Stimulated activated CD4-positive, alpha-beta T cell treated with anti-CD3 and anti-CD28 coated beads, Interleukin-4, amount 100 ng/mL, for 1 hour (primary cell): Measurements from ENCODE around the gene SLC12A7.

ENCODE experiments used
- DNase-seq: peaks from one replicate; pipeline ENCODE4 v3.0.0-alpha.2; 2020

SLC12A7 gene

GRCh38 chr5:1077026-1077425 lies 34.8 kb downstream of the SLC12A7 start:
- DNase-seq = no peak

DNA sequence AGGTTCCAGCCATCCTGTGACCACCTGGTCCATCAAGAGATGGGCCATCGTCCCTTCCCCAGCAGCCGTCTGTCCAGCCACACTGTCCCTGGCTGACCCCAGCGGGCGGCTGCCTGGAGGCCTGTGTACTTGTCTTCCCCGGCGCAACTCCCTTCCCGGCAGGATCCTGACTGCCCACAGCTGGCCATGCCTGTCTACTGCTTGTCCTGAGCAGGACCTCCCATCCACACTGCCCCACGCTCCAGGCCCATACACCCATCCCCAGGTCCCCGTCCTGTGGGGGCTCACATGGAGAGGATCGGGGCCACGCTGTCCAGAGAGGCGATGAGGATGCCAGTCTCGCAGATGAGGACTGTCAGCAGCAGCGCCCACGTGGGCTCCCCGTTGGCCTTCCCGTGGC lies 35.5 kb downstream of the SLC12A7 start:
- no peak for DNase-seq

- DNase-seq = no peak
Measured at GRCh38 chr5:1075931-1076330, 35.9 kb downstream of the SLC12A7 start.

DNA sequence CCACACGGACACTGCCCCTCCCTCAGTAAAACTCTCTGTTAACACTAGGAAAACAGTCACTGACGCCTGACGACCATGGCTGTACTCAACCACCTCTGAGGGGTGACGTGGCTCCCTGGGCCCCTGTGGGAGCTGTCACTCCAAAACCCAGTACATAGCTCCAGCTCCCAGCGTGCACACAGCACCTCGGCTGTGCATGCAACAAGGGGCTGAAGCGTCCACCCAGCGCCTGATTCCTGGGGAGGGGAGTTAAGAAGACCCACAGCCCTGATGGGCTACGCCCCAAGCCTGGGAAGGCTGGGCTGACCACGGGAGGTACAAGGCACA lies 36.3 kb downstream of the SLC12A7 start:
- DNase-seq = no peak

DNA sequence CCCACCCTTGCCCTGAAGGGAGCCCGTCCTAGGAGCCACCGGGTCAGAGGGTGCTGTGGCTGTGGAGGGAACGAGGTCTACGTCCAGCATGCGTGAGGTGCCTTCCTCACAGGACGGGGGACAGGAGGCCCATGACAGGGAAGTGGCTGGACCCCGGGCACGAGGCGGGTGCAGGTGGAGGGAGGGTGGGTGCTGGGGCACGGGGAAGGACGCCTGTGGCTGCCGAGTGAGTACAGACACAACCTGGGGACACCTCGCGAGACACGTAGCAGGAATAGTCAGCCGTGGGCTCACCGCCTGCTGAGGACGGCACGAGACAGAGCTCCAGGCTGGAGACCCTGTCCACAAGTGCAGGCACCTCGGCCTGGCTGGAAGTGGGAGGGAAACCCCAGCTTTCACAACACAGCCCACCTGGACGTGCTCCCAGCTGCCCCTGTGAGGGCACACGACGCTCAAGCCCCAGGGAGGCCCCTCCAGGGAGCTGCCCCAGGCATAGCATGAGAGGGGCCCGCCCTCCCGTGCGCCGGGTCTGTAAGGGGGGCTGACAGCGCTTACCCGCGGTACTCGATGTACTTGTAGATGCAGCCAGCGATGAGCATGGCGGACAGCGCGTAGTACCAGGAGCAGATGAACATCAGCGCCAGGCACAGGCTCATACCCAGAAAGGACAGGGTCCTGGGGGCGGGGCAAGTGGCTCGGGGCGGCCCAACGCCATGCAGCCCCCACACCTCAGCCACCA lies 36.9 kb downstream of the SLC12A7 start:
- DNase-seq = no peak

DNA sequence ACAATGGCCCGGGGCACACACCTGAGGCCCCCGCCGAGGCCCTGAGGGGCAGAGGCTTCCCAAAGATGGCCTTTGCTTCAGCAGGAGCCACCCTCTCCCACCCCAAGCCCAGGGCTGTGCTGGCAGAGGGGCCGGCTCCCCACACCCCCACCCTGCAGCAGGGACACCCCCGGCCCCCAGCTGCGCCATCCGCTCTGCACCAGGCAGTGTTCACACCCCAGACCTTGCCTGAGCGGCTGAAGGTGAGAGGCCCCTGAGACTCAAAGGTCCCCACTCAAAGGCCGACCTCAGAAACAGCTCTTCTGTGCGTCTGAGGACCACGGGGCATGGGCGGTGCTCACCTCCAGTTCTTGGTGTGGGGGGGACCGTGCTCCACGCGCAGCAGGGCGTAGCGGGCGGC lies 37.6 kb downstream of the SLC12A7 start:
- DNase-seq = no peak

DNA sequence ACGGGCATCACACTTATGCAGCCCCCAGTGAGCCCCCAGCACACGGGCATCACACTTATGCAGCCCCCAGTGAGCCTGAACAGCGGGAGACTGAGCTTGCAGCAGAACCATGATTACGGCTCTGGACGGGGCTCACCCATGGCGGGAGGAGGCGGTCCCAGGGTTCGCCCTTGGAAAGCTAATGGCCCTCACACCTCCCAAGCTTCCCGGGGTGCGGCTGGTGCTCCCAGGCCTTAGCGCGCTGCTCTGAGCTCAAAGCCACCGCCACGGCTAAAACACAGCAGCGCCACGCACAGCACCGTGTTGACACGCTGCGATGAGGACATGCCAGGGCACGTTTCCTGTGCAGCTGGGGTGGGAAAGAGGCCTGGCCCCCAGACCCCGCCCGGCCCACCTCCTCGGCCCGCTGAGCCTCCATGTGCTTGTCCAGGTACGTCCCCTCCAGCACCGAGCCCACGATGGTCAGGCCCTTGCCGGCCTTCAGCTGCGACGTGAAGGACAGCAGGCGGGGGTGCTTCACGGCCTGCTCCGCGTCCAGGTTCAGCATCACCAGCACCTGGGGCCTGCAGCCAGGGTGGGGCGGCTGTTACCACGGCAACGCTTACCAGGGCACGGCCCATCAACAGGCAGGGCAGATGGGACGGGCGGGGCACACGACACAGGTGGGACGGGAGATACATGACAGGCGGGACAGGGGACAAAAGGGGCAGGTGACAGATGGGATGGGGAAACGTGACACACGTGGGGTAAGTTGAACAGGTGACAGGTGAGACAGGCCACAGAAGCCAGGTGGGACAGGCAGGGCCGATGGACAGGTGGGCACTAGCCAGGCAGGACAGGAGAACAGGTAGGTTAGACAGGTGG lies 38.4 kb downstream of the SLC12A7 start:
- DNase-seq = no peak

- no peak for DNase-seq
Measured at GRCh38 chr5:1069720-1070088, 42.2 kb downstream of the SLC12A7 start.

- DNase-seq = no peak
Measured at GRCh38 chr5:1068895-1069719, 42.8 kb downstream of the SLC12A7 start.

DNA sequence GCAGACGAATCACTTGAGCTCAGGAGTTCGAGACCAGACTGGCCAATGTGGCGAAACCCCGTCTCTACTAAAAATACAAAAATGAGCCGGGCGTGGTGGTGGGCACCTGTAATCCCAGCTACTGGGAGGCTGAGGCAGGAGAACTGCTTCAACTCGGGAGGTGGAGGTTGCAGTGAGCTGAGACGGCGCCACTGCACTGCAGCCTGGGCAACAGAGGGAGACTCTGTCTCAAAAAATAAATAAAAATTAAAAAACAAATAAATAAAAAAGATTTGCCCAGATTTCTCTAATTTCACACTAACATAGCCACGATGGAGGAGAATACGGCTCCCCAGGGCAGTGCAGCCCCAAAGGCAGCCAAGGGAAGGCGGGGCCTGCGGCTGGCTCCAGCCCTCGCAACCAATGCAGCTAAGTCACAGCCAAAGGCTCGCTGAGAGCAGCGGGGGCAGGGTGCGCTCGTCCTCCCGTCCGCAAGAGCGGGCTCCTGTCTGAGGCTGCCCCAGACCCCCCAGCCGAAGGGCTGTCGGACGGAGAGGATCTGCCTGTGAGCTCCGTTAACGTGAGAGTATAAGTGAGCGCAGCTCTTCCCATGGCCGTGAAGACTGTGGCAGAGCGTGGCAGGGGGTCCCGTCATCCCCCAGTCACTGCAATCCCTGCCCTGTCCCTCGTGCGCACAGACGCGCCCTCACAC lies 43.5 kb downstream of the SLC12A7 start:
- no peak for DNase-seq

DNA sequence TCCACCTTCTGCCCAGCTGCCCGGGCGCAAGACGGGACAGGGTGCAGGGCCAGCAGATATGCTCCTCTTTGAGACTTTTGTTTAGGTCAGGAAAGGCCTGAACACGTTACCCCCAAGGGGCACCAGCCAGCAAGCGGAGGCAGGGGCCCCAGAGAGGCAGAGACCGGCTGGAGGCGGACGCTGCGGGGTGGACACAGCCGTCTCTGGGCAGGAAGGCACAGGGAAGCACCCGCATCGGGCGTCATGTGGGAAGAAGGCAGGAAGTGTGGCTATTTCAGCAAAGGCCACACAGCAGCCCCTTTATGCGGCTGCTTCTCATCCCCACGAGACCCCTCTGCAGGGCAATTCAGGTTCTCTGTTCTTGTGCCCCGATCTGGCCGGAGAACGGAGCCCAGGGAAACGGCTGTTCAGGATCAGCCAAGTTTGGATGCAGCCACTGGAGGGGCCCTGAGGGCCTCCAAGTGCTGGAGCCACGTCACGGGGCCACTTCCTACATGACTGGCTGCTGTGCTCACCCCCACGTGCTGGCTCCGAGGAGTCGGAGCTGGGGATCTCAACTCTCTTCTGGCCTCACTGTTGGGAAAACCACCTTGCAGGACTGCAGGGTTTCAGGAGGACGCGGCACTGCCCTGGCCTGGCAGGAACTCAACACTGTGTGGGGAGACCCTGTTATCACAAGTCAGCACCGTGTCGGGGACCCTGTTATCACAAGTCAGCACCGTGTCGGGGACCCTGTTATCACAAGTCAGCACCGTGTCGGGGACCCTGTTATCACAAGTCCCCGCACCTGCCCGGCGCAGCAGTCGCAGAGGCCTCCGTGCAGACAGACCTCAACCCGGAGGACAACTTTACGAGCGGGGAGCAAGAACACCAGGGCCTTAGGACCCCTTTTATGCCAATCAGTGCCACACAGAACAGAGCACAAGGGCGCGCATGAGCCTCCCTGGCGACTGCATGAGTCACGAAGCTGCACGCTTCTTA lies 44.4 kb downstream of the SLC12A7 start:
- no peak for DNase-seq

- DNase-seq = no peak
Measured at GRCh38 chr5:1066676-1067075, 45.2 kb downstream of the SLC12A7 start.

DNA sequence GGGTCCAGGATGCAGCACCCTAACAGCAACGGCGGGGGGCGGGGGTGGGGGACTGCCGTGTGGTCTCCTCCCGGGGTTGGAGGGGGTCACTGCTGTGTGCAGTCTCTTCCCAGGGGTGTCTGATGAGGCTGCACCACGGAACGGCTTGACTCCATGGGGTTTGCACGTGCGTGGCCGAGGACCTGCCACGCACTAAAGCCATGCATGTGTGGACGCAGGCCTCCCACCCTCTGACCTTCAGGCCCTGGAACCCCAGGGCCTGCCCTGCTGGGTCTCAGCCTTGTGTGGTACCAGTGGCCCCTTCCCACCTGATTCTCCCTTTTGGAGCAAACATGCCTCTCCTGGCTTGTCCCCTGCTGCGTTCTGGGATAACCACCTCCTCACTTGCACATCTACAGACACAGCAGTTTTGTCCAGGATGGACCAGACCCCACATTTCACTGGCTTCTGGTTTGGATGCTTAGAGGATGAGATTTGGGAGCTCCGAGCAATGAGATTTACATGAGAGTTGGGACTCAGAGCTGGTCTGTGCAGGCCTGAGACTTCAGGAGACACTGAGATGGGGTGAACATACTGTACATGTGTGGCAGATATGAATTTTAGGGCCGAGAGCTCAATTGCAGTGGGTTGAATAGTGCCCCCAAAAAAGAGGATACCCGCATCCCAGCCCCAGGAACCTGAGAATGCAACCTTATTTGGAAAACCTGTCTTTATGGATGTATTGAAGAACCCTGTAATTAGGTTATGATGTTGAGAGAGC lies 45.8 kb downstream of the SLC12A7 start:
- no peak for DNase-seq

DNA sequence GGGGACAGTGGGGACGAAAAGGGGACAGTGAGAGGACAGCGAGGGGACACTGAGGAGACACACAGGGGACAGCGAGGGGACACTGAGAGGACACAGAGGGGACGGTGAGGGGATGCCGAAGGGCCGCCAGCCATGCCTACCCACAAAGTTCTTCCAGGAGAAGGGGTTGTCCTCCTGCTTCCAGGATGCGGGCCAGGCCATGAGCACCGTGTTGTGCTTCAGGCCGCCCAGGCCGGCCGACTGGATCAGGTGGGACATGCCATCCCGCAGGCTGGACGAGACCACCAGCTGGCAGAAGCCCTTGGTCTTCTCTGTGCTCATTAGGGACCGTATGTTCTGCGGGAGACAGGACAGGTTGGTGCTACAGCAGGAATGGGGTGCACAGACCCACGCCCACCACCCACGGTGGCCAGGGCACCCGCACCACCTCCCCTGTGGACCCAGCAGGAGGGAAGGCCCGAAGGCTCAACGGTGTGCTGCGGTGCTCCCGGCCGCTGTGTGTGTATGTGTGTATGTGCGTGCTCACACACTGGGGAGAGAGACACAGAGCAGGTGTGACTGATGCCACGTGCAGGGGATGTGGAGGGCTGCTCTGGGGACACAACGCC lies 46.6 kb downstream of the SLC12A7 start:
- no peak for DNase-seq

GRCh38 chr5:1064383-1065142 lies 47.3 kb downstream of the SLC12A7 start:
- no peak for DNase-seq

GRCh38 chr5:1063661-1064382 lies 48.0 kb downstream of the SLC12A7 start:
- no peak for DNase-seq

DNA sequence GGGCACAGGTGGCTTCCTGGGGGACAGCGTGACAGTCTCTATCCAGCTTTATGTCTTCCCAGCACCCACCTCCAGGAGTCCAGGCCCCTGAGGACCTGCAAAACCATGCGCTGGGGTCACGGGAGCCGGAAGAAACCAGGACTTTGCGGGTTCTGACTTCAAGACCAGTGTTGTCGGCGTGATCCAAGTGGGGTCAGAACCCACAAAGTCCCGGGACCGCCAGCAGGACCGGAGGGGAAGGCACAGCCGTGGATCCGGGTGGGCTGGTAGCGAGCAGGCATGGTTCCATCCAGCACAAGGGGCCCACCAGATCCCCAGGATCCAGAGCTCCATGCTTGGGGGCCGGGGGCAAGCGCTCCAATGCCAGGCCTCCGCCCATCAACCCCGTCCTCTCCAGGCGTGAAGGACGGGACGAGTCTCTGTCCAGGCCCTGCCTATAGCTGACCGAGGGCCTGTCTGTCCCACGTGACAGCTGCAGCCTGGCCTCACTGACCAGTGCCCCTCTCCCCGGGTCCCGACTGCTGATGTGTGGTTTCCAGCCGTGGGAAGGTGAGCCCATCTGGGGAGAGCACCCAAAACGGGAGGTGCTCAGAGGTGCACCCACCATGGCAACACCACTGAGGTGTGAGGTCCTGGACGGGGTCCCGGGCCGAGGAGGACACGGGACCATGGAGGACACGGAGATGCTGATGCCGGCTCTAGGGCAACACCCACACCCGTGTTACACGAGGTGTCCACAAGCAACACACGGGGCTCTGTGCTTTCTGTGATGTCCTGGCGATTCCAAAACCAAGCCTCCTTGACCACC lies 48.9 kb downstream of the SLC12A7 start:
- no peak for DNase-seq

DNA sequence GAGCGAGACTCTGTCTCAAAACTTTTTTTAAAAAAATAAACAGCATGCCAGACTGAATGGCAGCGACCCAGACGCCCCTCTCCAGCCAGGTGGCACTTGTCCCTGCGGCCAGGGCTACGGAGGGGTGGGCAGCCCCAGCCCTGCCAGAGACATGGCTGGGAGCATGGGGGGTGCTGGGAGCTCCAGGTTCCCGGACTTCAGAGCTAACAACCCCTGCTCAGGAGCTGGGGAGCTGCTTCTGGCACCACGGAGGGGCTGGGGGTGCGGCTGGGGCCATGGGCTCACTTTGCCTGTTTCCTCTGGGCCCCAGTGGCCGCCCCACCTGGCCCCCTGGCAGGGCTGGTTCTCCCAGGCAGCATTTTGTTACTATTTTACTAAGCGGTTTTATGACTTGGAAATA lies 49.9 kb downstream of the SLC12A7 start:
- no peak for DNase-seq
